Measurements from ENCODE around the gene TPH2.

- no peak for TF ChIP-seq CTCF (conservative IDR thresholded peaks at IDR 0.05; ENCODE audit: low read length)
- no peak for TF ChIP-seq EZH2phosphoT487 (IDR thresholded peaks at IDR 0.05; ENCODE audit: borderline replicate concordance)
Measured at GRCh38 chr12:72071030-72071429, 132.4 kb downstream of the TPH2 start.
